Breast epithelium (tissue), 4 donors: ENCODE results near the gene LZTS3. TPM values are rescaled to one million over a fixed set of nuclear protein-coding genes. Genes with fewer than 3 reads are reported as not detected.
"Not testable (repeated sequence)": the region's sequence is repeated elsewhere in the genome, so short reads cannot be mapped to it uniquely, and the experiment has no call there.

Source experiments
- DNase-seq, 2 donors: peaks; one replicate each; pipeline ENCODE4 v3.0.0-alpha.2; 2019; ENCODE audit warnings: low spot score in 2 of 2
- H3K27ac ChIP-seq, 2 donors: fragments of 200-600 bp; sonication (generic) in 1 of 2; one replicate each; pipeline ENCODE4 v1.5.1; 2016 to 2019; ENCODE audit warnings: mild to moderate bottlenecking in 1 of 2
- H3K27me3 ChIP-seq, 2 donors: fragments of 200-600 bp; sonication (generic) in 1 of 2; one replicate each; pipeline versions ENCODE4 v1.5.1 to v1.6.0; 2017 to 2019; ENCODE audit warnings: control low read depth in 1 of 2, mild to moderate bottlenecking in 1 of 2
- H3K36me3 ChIP-seq: fragments of 200-600 bp; one replicate; pipeline ENCODE4 v1.5.1; 2019
- H3K4me1 ChIP-seq, 2 donors: fragments of 200-600 bp; sonication (generic); one replicate each; pipeline ENCODE4 v1.5.1; 2016 to 2019; ENCODE audit warnings: control low read depth in 1 of 2
- H3K4me3 ChIP-seq, 3 donors: fragments of 200-600 bp; sonication (generic); 1 replicate in 2 of 3; 2 replicates in 1 of 3; pipeline ENCODE4 v1.5.1; 2016 to 2019; ENCODE audit warnings: mild to moderate bottlenecking in 3 of 3, moderate library complexity in 2 of 3
- H3K9me3 ChIP-seq, 2 donors: fragments of 200-600 bp; sonication (generic) in 1 of 2; one replicate each; pipeline ENCODE4 v1.5.1; 2016 to 2019; ENCODE audit warnings: control low read depth in 1 of 2
- POLR2A ChIP-seq: fragments of 450-650 bp; IDR thresholded peaks from one replicate; pipeline ENCODE4 v1.6.1; 2016; ENCODE audit warnings: antibody characterized with exemption, mild to moderate bottlenecking, moderate library complexity
- POLR2AphosphoS5 ChIP-seq, 3 donors: sonication (generic); formaldehyde crosslinking; IDR thresholded peaks; one replicate each; pipeline ENCODE4 v1.6.1; 2017; ENCODE audit warnings: antibody characterized with exemption in 3 of 3
- intact Hi-C: fragments of 100-400 bp; cut with DNase I; formaldehyde crosslinking; loops from one replicate; pipeline ENCODE4 v1.15.1; 2023; ENCODE audit warnings: low total_unique reads
- total RNA-seq, 3 donors: library from RNA; depleted of rRNA; stranded (reverse); fragments of >200 nt; gene quantifications; one replicate each; pipeline ENCODE4 v1.1.0, GENCODE V29; 2016
- TF ChIP-seq, protein P1 (sequence below), 3 donors: fragments of 450-650 bp; IDR thresholded peaks; one replicate each; pipeline ENCODE4 v1.5.1; 2016 to 2017; ENCODE audit warnings: antibody characterized with exemption in 3 of 3, mild to moderate bottlenecking in 3 of 3, moderate library complexity in 3 of 3

LZTS3 gene
- total RNA-seq, 3 donors from 2014 or later = 9.3 to 12.1 (median 11.3) TPM

DNA sequence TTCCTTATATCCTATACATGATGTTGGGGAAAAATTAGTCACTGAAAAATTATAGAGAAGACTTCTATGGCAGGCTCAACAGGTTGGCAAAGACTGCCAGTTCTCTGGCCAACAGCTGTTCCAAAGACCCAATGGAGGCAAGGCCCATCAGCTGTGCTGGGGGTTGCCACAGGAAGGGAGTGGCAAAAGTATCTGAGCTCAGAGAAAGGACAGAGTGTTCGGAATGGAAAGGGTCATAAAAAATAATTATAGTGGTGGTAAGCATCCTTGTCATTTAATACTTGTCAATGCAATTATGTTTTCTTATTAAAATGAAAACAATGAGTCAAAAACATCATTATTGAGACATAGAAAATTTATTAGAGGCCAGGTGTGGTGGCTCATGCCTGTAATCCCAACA, 49.8 kb downstream of the LZTS3 start:
- H3K27me3 ChIP-seq = no peaks in the 10 kb centered on the region
- no peak overlapping the region for H3K27ac ChIP-seq
- no peak overlapping the region for H3K4me3 ChIP-seq
- no peaks in the 10 kb centered on the region for H3K36me3 ChIP-seq
- DNase-seq = no peak
- intact Hi-C loops = loop anchor here (5.0 kb wide), 1 partner anchor 886 kb away; no protein-coding TSS in a partner anchor
- TF ChIP-seq, protein P1, sequence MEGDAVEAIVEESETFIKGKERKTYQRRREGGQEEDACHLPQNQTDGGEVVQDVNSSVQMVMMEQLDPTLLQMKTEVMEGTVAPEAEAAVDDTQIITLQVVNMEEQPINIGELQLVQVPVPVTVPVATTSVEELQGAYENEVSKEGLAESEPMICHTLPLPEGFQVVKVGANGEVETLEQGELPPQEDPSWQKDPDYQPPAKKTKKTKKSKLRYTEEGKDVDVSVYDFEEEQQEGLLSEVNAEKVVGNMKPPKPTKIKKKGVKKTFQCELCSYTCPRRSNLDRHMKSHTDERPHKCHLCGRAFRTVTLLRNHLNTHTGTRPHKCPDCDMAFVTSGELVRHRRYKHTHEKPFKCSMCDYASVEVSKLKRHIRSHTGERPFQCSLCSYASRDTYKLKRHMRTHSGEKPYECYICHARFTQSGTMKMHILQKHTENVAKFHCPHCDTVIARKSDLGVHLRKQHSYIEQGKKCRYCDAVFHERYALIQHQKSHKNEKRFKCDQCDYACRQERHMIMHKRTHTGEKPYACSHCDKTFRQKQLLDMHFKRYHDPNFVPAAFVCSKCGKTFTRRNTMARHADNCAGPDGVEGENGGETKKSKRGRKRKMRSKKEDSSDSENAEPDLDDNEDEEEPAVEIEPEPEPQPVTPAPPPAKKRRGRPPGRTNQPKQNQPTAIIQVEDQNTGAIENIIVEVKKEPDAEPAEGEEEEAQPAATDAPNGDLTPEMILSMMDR (IDR thresholded peaks at IDR 0.05) = no peak
- TF ChIP-seq POLR2A (no peak), POLR2AphosphoS5 (IDR thresholded peaks at IDR 0.05) (no peak)
- H3K9me3 ChIP-seq = no peaks in the 10 kb centered on the region
- H3K4me1 ChIP-seq = no peaks in the 10 kb centered on the region

- Histone ChIP-seq H3K4me3 (no peak overlapping the region), H3K27ac (no peak overlapping the region), H3K4me1 (no peaks in the 10 kb centered on the region), H3K9me3 (no peaks in the 10 kb centered on the region), H3K36me3 (no peaks in the 10 kb centered on the region), H3K27me3 (no peaks in the 10 kb centered on the region)
- TF ChIP-seq POLR2A (no peak), POLR2AphosphoS5 (IDR thresholded peaks at IDR 0.05) (no peak)
- TF ChIP-seq, protein P1 (IDR thresholded peaks at IDR 0.05) = no peak
- no peak for DNase-seq
- intact Hi-C loops = loop anchor here (5.0 kb wide), 1 partner anchor 885 kb away; no protein-coding TSS in a partner anchor
These were observed 51.3 kb downstream of the LZTS3 start for GRCh38 chr20:3121955-3122610.

DNA sequence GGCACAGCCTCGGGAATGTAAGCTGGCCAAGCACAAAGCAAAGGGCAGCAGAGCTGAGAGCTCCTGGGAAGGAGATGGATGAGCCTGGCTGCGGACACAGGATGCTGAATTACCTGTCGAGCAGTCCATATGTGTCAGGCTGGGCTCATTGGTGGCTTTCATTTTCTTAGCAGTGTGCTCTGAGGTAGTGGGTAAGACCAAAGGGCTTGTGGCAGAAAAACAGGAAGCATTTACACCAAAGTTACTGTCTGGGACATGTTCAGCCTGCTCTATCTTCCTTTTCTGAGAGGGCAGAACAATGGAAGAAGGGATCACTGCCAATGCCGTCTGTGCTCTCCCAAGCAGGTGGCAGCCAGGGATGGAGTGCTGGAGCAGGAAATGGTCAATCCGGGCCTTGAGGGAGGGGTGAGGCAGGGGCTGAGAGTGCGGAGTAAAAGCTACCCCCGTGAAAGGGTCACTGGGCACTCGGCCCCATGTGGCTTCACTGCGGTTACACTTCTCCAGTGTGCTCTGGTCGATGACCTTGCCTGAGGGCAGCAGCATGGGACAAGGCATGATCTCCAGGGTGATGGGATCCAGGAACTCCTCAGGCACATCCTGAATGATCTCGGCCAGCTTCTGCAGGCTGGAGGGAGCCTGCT, 52.0 kb downstream of the LZTS3 start:
- H3K27me3 ChIP-seq = no peaks in the 10 kb centered on the region
- H3K4me1 ChIP-seq = no peaks in the 10 kb centered on the region
- H3K36me3 ChIP-seq = no peaks in the 10 kb centered on the region
- H3K4me3 ChIP-seq = no peak overlapping the region
- no peak overlapping the region for H3K27ac ChIP-seq
- TF ChIP-seq POLR2A (no peak), POLR2AphosphoS5 (IDR thresholded peaks at IDR 0.05) (no peak)
- TF ChIP-seq, protein P1 (IDR thresholded peaks at IDR 0.05) = no peak
- no peak for DNase-seq
- H3K9me3 ChIP-seq = no peaks in the 10 kb centered on the region
- intact Hi-C loops = loop anchor here (5.0 kb wide), 1 partner anchor 884 kb away; no protein-coding TSS in a partner anchor

- H3K27ac ChIP-seq = no peak overlapping the region
- no peaks in the 10 kb centered on the region for H3K4me1 ChIP-seq
- intact Hi-C loops = loop anchor here (5.0 kb wide), 1 partner anchor 72 kb away; the partner anchor contains the start of gene MRPS26
- no peaks in the 10 kb centered on the region for H3K36me3 ChIP-seq
- no peak for DNase-seq
- H3K4me3 ChIP-seq = no peak overlapping the region
- H3K27me3 ChIP-seq = no peaks in the 10 kb centered on the region
- TF ChIP-seq, protein P1 (IDR thresholded peaks at IDR 0.05) = no peak
- TF ChIP-seq POLR2AphosphoS5 (IDR thresholded peaks at IDR 0.05) (no peak), POLR2A (no peak)
- H3K9me3 ChIP-seq = no peaks in the 10 kb centered on the region
These were observed 54.3 kb downstream of the LZTS3 start for GRCh38 chr20:3119044-3119443.

DNA sequence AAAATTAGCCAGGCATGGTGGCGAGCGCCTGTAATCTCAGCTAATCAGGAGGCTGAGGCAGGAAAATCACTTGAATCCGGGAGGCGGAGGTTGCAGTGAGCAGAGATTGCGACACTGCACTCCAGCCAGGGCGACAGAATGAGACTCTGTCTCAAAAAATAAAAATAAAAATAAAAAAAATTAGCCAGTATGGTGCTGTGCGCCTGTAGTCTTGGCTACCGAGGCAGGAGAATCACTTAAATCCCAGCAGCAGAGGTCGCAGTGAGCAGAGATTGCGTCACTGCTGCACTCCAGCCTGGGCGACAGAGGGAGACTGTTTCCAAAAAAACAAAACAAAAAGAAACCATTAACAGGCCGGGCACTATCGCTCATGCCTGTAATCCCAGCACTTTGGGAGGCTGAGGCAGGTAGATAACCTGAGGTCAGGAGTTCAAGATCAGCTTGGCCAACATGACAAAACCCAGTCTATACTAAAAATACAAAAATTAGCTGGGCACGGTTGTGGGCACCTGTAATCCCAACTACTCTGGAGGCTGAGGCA, 55.4 kb downstream of the LZTS3 start:
- H3K27me3 ChIP-seq, H3K36me3 ChIP-seq, H3K4me1 ChIP-seq, H3K9me3 ChIP-seq: not testable (repeated sequence)
- intact Hi-C loops = loop anchor here (5.0 kb wide), 1 partner anchor 71 kb away; the partner anchor contains the start of gene MRPS26
- Histone ChIP-seq H3K27ac (peak overlapping the region; percentile 48 to 82), H3K4me3 (peak overlapping the region in 1 of 3 donors; percentile 44)
- peak in 1 of 2 donors; percentile 56 for DNase-seq
- TF ChIP-seq POLR2AphosphoS5 (IDR thresholded peaks at IDR 0.05) = peak in 1 of 3 donors; percentile 9
- TF ChIP-seq, protein P1 (IDR thresholded peaks at IDR 0.05) = peak; percentile 59 to 82 (median 81)
